ENCODE measurements around the gene SIL1. TPM values are rescaled to one million over a fixed set of nuclear protein-coding genes. Genes with fewer than 3 reads are reported as not detected.

The SIL1 gene
- total RNA-seq, 4 donors from 2014 or later = 20.3 to 39.2 (median 29.1) TPM

GRCh38 chr5:139027150-139027549, 171.0 kb downstream of the SIL1 start:
- no peak overlapping the region for H3K4me3 ChIP-seq
- TF ChIP-seq EP300 (IDR thresholded peaks at IDR 0.05) = no peak
- no peak for TF ChIP-seq POLR2AphosphoS5 (IDR thresholded peaks at IDR 0.05)
- TF ChIP-seq, protein P1, sequence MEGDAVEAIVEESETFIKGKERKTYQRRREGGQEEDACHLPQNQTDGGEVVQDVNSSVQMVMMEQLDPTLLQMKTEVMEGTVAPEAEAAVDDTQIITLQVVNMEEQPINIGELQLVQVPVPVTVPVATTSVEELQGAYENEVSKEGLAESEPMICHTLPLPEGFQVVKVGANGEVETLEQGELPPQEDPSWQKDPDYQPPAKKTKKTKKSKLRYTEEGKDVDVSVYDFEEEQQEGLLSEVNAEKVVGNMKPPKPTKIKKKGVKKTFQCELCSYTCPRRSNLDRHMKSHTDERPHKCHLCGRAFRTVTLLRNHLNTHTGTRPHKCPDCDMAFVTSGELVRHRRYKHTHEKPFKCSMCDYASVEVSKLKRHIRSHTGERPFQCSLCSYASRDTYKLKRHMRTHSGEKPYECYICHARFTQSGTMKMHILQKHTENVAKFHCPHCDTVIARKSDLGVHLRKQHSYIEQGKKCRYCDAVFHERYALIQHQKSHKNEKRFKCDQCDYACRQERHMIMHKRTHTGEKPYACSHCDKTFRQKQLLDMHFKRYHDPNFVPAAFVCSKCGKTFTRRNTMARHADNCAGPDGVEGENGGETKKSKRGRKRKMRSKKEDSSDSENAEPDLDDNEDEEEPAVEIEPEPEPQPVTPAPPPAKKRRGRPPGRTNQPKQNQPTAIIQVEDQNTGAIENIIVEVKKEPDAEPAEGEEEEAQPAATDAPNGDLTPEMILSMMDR (IDR thresholded peaks at IDR 0.05) = no peak
- no peak for TF ChIP-seq POLR2A (IDR thresholded peaks at IDR 0.05; ENCODE audit: low read depth)
- H3K27ac ChIP-seq (replicated peaks in 1 of 4) = no peak overlapping the region
- no peaks in the 10 kb centered on the region for H3K9me3 ChIP-seq
- peaks cover 0 to 4% (median 0%) of the 10 kb centered on the region in 4 donors for H3K4me1 ChIP-seq
- H3K36me3 ChIP-seq = peaks cover 0 to 28% (median 7%) of the 10 kb centered on the region in 4 donors
- DNase-seq (ENCODE audit: extremely low spot score) = no peak
- WGBS = 94% methylated on average over 2 of the region's 2 CpGs
- H3K27me3 ChIP-seq = no peaks in the 10 kb centered on the region
- intact Hi-C loops (cut with DNase I) = no loop called here

GRCh38 chr5:139025651-139026050, 172.5 kb downstream of the SIL1 start:
- 70% methylated on average over 2 of the region's 2 CpGs for WGBS
- peaks cover 4 to 38% (median 12%) of the 10 kb centered on the region in 4 donors for H3K36me3 ChIP-seq
- H3K4me1 ChIP-seq = peaks cover 0 to 4% (median 0%) of the 10 kb centered on the region in 4 donors

GRCh38 chr5:139023286-139023685, 174.9 kb downstream of the SIL1 start:
- WGBS = 79% methylated on average over 8 of the region's 8 CpGs
- no peak for DNase-seq (ENCODE audit: extremely low spot score)
- peaks cover 4 to 59% (median 29%) of the 10 kb centered on the region in 4 donors for H3K36me3 ChIP-seq
- intact Hi-C loops (cut with DNase I) = no loop called here
- TF ChIP-seq POLR2A (IDR thresholded peaks at IDR 0.05; ENCODE audit: low read depth) (no peak), POLR2AphosphoS5 (IDR thresholded peaks at IDR 0.05) (no peak), EP300 (IDR thresholded peaks at IDR 0.05) (no peak)
- TF ChIP-seq, protein P1 (IDR thresholded peaks at IDR 0.05) = no peak
- H3K4me3 ChIP-seq = no peak overlapping the region
- no peaks in the 10 kb centered on the region for H3K9me3 ChIP-seq
- no peak overlapping the region for H3K27ac ChIP-seq (replicated peaks in 1 of 4)
- H3K27me3 ChIP-seq = no peaks in the 10 kb centered on the region
- peaks cover 0 to 4% (median 0%) of the 10 kb centered on the region in 4 donors for H3K4me1 ChIP-seq

More at GRCh38 chr5:139025651-139026050, 172.5 kb downstream of the SIL1 start:
- intact Hi-C loops (cut with DNase I) = no loop called here
- TF ChIP-seq EP300 (IDR thresholded peaks at IDR 0.05) (no peak), POLR2A (IDR thresholded peaks at IDR 0.05; ENCODE audit: low read depth) (no peak), POLR2AphosphoS5 (IDR thresholded peaks at IDR 0.05) (no peak)
- TF ChIP-seq, protein P1 (IDR thresholded peaks at IDR 0.05) = no peak
- H3K9me3 ChIP-seq = no peaks in the 10 kb centered on the region
- peak; percentile 42 for DNase-seq (ENCODE audit: extremely low spot score)
- no peak overlapping the region for H3K27ac ChIP-seq (replicated peaks in 1 of 4)
- no peak overlapping the region for H3K4me3 ChIP-seq
- H3K27me3 ChIP-seq = no peaks in the 10 kb centered on the region

DNA sequence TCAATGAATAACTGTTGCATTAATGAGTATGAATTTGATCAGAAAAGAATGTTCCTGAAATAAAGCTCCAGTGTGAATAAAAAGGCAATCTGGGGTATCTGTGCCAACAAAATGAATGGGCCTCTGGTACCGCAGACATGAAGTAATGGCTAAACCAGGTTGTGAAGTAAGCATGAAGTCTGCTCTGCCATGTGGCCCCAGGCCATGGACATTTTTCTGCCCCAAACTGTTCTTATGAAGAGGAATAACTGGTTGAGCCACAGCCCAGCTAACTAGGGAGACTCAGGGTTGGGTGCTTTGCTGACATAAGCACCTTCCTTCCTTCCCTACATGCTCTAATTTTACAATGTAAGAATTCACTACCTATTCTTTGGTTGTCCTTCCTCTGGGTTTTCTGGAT, 175.6 kb downstream of the SIL1 start:
- H3K27ac ChIP-seq (replicated peaks in 1 of 4) = no peak overlapping the region
- no peaks in the 10 kb centered on the region for H3K9me3 ChIP-seq
- no peaks in the 10 kb centered on the region for H3K27me3 ChIP-seq
- no peaks in the 10 kb centered on the region for H3K4me1 ChIP-seq
- H3K36me3 ChIP-seq = peaks cover 4 to 62% (median 29%) of the 10 kb centered on the region in 4 donors
- intact Hi-C loops (cut with DNase I) = no loop called here
- no peak overlapping the region for H3K4me3 ChIP-seq
- WGBS = 87% methylated on average over 1 of the region's 1 CpG
- TF ChIP-seq, protein P1 (IDR thresholded peaks at IDR 0.05) = no peak
- TF ChIP-seq POLR2A (IDR thresholded peaks at IDR 0.05; ENCODE audit: low read depth) (no peak), POLR2AphosphoS5 (IDR thresholded peaks at IDR 0.05) (no peak), EP300 (IDR thresholded peaks at IDR 0.05) (no peak)
- DNase-seq (ENCODE audit: extremely low spot score) = peak; percentile 45

DNA sequence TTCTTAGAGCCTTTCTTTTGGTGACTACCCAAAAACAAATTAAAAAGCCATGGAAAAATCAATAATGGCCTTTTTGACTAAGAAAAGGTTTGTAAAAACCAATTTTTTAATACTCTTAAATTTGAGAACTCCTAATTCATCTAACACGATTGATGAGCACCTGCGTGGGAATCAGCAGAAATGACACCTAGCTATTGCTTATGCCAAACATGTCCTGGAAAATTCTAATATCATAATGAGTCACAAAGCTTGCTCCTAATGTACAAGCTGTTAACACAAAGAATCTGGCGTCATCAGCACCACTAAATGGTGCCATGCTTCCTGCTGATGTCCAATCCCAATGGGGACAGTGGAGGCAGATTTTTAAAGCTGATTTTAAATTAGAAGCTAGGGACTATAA, 176.8 kb downstream of the SIL1 start:
- Histone ChIP-seq H3K9me3 (no peaks in the 10 kb centered on the region), H3K27me3 (no peaks in the 10 kb centered on the region), H3K4me3 (no peak overlapping the region), H3K36me3 (peaks cover 4 to 60% (median 29%) of the 10 kb centered on the region in 4 donors), H3K27ac (replicated peaks in 1 of 4) (no peak overlapping the region), H3K4me1 (no peaks in the 10 kb centered on the region)
- WGBS = 94% methylated on average over 3 of the region's 3 CpGs
- no peak for TF ChIP-seq EP300 (IDR thresholded peaks at IDR 0.05)
- TF ChIP-seq POLR2AphosphoS5 (IDR thresholded peaks at IDR 0.05) = no peak
- no peak for TF ChIP-seq POLR2A (IDR thresholded peaks at IDR 0.05; ENCODE audit: low read depth)
- TF ChIP-seq, protein P1 (IDR thresholded peaks at IDR 0.05) = no peak
- intact Hi-C loops (cut with DNase I) = no loop called here
- DNase-seq (ENCODE audit: extremely low spot score) = peak; percentile 26

Measured in esophagus muscularis mucosa (tissue), 4 donors.